H1 (cell line): ENCODE data around the gene CENPA. TPM values are rescaled to one million over a fixed set of nuclear protein-coding genes. Genes with fewer than 3 reads are reported as not detected.

Experiments
- CTCF ChIA-PET: fragments of 300-600 bp; sonication (Branson Sonifier 250); formaldehyde crosslinking; loops from one replicate; lab custom pipeline; 2021; ENCODE audit not compliant: partially characterized antibody; lab: Charles Lee
- POLR2A ChIA-PET: fragments of 300-600 bp; sonication (Branson Sonifier 250); formaldehyde crosslinking; loops from one replicate; lab custom pipeline; 2021; ENCODE audit warnings: inconsistent platforms; ENCODE audit not compliant: partially characterized antibody; lab: Charles Lee
- DNase-seq, 2 experiments: peaks; one replicate each; pipeline versions ENCODE4 v3.0.0 to v3.0.0-alpha.2; 2010 to 2022; ENCODE audit warnings: low spot score in 2 of 2, low read depth in 1 of 2, mixed read lengths in 1 of 2
- FAIRE-seq: peaks from 2 replicates; lab custom pipeline; 2011; peaks lifted over from hg19 to GRCh38; lab: Jason Lieb, UNC
- H2AFZ ChIP-seq: 2 replicates; pipeline ENCODE4 v1.8.1; 2012; ENCODE audit warnings: low read length, inconsistent platforms
- H2AK5ac ChIP-seq: 2 replicates; pipeline ENCODE4 v1.6.1; 2013; ENCODE audit warnings: low read depth, low read length
- H2BK120ac ChIP-seq: replicated peaks from 2 replicates; pipeline ENCODE3; 2013; ENCODE audit warnings: low read depth, low read length, inconsistent platforms
- H2BK12ac ChIP-seq: 2 replicates; pipeline ENCODE4 v1.6.1; 2013; ENCODE audit warnings: low read depth, low read length
- H2BK15ac ChIP-seq: 2 replicates; pipeline ENCODE4 v1.6.1; 2013; ENCODE audit warnings: low read length
- H2BK20ac ChIP-seq: 2 replicates; pipeline ENCODE4 v1.6.1; 2013; ENCODE audit warnings: low read length
- H2BK5ac ChIP-seq: 2 replicates; pipeline ENCODE4 v1.6.1; 2013; ENCODE audit warnings: low read depth, low read length
- H3K14ac ChIP-seq: 2 replicates; pipeline ENCODE4 v1.6.1; 2013; ENCODE audit warnings: inconsistent platforms; ENCODE audit not compliant: insufficient read length
- H3K18ac ChIP-seq: 2 replicates; pipeline ENCODE4 v1.6.1; 2013; ENCODE audit warnings: low read length; ENCODE audit errors: extremely low read depth
- H3K23ac ChIP-seq: 2 replicates; pipeline ENCODE4 v1.6.1; 2013; ENCODE audit warnings: inconsistent platforms; ENCODE audit not compliant: insufficient read length
- H3K23me2 ChIP-seq: 2 replicates; pipeline ENCODE4 v1.6.1; 2013; ENCODE audit warnings: low read depth, low read length
- H3K27ac ChIP-seq: 2 replicates; pipeline ENCODE4 v1.6.1; 2011; ENCODE audit warnings: low read depth, low read length, inconsistent platforms
- H3K27me3 ChIP-seq, 4 experiments: replicated peaks in 1 of 4; 1 replicate in 1 of 4; 2 replicates in 3 of 4; pipeline versions ENCODE4 v1.6.1 to v1.8.1; 2011 to 2013; ENCODE audit warnings: low read length in 3 of 4, mild to moderate bottlenecking in 3 of 4, inconsistent platforms in 2 of 4, mixed read lengths in 2 of 4, moderate library complexity in 1 of 4; ENCODE audit not compliant: control insufficient read depth in 3 of 4, insufficient read depth in 3 of 4; ENCODE audit errors: extremely low read depth in 1 of 4
- H3K36me3 ChIP-seq, 4 experiments: 2 replicates each; pipeline versions ENCODE4 v1.6.1 to v1.8.1; 2011 to 2013; ENCODE audit warnings: mild to moderate bottlenecking in 4 of 4, low read length in 3 of 4, moderate library complexity in 2 of 4, control low read depth in 1 of 4, inconsistent platforms in 1 of 4; ENCODE audit not compliant: insufficient read depth in 4 of 4, control insufficient read depth in 2 of 4
- H3K4ac ChIP-seq: replicated peaks from 2 replicates; pipeline ENCODE3; 2013; ENCODE audit warnings: low read length, low read depth, mixed read lengths, inconsistent platforms; ENCODE audit not compliant: insufficient read length
- H3K4me1 ChIP-seq, 4 experiments: replicated peaks in 1 of 4; 1 replicate in 1 of 4; 2 replicates in 3 of 4; pipeline versions ENCODE4 v1.6.1 to v1.8.1; 2011 to 2013; ENCODE audit warnings: low read length in 3 of 4, inconsistent platforms in 2 of 4, mixed read lengths in 1 of 4; ENCODE audit not compliant: insufficient read depth in 4 of 4, control insufficient read depth in 3 of 4
- H3K4me2 ChIP-seq, 2 experiments: 2 replicates each; pipeline versions ENCODE4 v1.6.1 to v1.8.1; 2011 to 2013; ENCODE audit warnings: low read depth in 2 of 2, low read length in 2 of 2, control low read depth in 1 of 2, inconsistent platforms in 1 of 2, mild to moderate bottlenecking in 1 of 2; ENCODE audit not compliant: insufficient read depth in 1 of 2
- H3K4me3 ChIP-seq, 4 experiments: fragments of 200-600, 300-600 bp in 1 of 4; sonication (generic), shearing (Covaris generic), sonication (Bioruptor Twin) in 1 of 4; 2 replicates each; pipeline versions ENCODE4 v1.5.1 to v1.8.1; 2011 to 2016; ENCODE audit warnings: low read length in 4 of 4, low read depth in 3 of 4, control low read depth in 2 of 4, inconsistent platforms in 2 of 4, mild to moderate bottlenecking in 2 of 4, mixed read lengths in 1 of 4, moderate library complexity in 1 of 4; ENCODE audit not compliant: insufficient read depth in 2 of 4; ENCODE audit errors: extremely low read depth in 1 of 4
- H3K56ac ChIP-seq: replicated peaks from 2 replicates; pipeline ENCODE3; 2013; ENCODE audit warnings: low read depth, mild to moderate bottlenecking, mixed read lengths, low read length, inconsistent platforms; ENCODE audit not compliant: insufficient read length
- H3K79me1 ChIP-seq: 2 replicates; pipeline ENCODE4 v1.6.1; 2013; ENCODE audit warnings: low read depth, low read length, control low read depth
- H3K79me2 ChIP-seq, 2 experiments: 2 replicates each; pipeline versions ENCODE4 v1.6.1 to v1.8.1; 2012 to 2013; ENCODE audit warnings: low read length in 2 of 2, mild to moderate bottlenecking in 2 of 2, inconsistent platforms in 1 of 2; ENCODE audit not compliant: insufficient read depth in 2 of 2, control insufficient read depth in 1 of 2
- H3K9ac ChIP-seq, 4 experiments: replicated peaks in 1 of 4; 1 replicate in 1 of 4; 2 replicates in 3 of 4; pipeline versions ENCODE4 v1.6.1 to v1.8.1; 2011 to 2013; ENCODE audit warnings: low read depth in 3 of 4, low read length in 3 of 4, control low read depth in 2 of 4, mild to moderate bottlenecking in 2 of 4, moderate library complexity in 2 of 4, inconsistent platforms in 1 of 4; ENCODE audit errors: extremely low read depth in 1 of 4
- H3K9me3 ChIP-seq, 2 experiments: 2 replicates each; pipeline versions ENCODE4 v1.6.1 to v1.8.1; 2012 to 2013; ENCODE audit warnings: mild to moderate bottlenecking in 2 of 2, moderate library complexity in 2 of 2, control low read depth in 1 of 2, inconsistent platforms in 1 of 2, low read depth in 1 of 2, low read length in 1 of 2, mixed read lengths in 1 of 2; ENCODE audit not compliant: insufficient read depth in 2 of 2
- H4K20me1 ChIP-seq, 2 experiments: replicated peaks in 1 of 2; 2 replicates each; pipeline versions ENCODE3 to v1.8.1; 2011 to 2013; ENCODE audit warnings: inconsistent platforms in 2 of 2, low read length in 2 of 2, mild to moderate bottlenecking in 1 of 2; ENCODE audit not compliant: insufficient read depth in 2 of 2, control insufficient read depth in 1 of 2
- H4K5ac ChIP-seq: 2 replicates; pipeline ENCODE4 v1.6.1; 2013; ENCODE audit warnings: low read length, low read depth, mixed read lengths, inconsistent platforms; ENCODE audit not compliant: insufficient read length
- H4K8ac ChIP-seq: 2 replicates; pipeline ENCODE4 v1.8.0; 2013; ENCODE audit warnings: mild to moderate bottlenecking, moderate library complexity, low read length, inconsistent platforms; ENCODE audit not compliant: insufficient read depth; ENCODE audit errors: extremely low read depth
- H4K91ac ChIP-seq: replicated peaks from 2 replicates; pipeline ENCODE3; 2013; ENCODE audit warnings: low read length, mixed read lengths, inconsistent platforms; ENCODE audit not compliant: insufficient read length
- SIX5 ChIP-seq: IDR thresholded peaks from 2 replicates; pipeline ENCODE4 v1.6.1; 2011; ENCODE audit warnings: mild to moderate bottlenecking, low read depth, low read length
- TBP ChIP-seq: IDR thresholded peaks from 2 replicates; pipeline ENCODE4 v1.6.1; 2011; ENCODE audit warnings: low read depth, low read length, improper control_type of control experiment
- WGBS, 2 experiments: shearing (Covaris generic) in 1 of 2; methylation state at CpG; one replicate each; pipeline versions ENCODE4 v1.1.6 to v1.1.7; 2013 to 2015; ENCODE audit warnings: low lambda C conversion rate in 2 of 2, mixed read lengths in 2 of 2, inconsistent platforms in 1 of 2, low coverage in 1 of 2, missing lambda C conversion rate in 1 of 2; ENCODE audit not compliant: insufficient replicate concordance in 2 of 2, insufficient coverage in 1 of 2, insufficient read length in 1 of 2; ENCODE audit errors: extremely low coverage in 1 of 2, missing lambda C conversion rate in 1 of 2; 5-methylcytosine and 5-hydroxymethylcytosine counted together
- polyA plus RNA-seq, 7 experiments: library from polyadenylated mRNA; depleted of rRNA in 3 of 7; stranded (reverse) in 5 of 7; unstranded in 2 of 7; fragments of >200 nt in 5 of 7; fragments of 200-250 nt in 2 of 7; gene quantifications; 1 replicate in 5 of 7; 2 replicates in 1 of 7; 4 replicates in 1 of 7; pipeline versions ENCODE4 v1.2.1 to v1.2.3, GENCODE V29; 2011 to 2013; ENCODE audit warnings: missing spikeins in 2 of 7, mixed read lengths in 2 of 7
- total RNA-seq: library from RNA; stranded (reverse); fragmentation: NEBNext Ultra II Directional; extraction: Animal tissue kit (Norgen Biotek cat#: 25700); gene quantifications from 2 replicates; pipeline ENCODE4 v1.2.1, GENCODE V29; 2021

Gene CENPA
- total and polyA plus RNA-seq, 2 of the 8 experiments (the other 6 are each of a cell fraction or from before 2014, with no cell fraction given), result 19.4 to 30.9 TPM

DNA sequence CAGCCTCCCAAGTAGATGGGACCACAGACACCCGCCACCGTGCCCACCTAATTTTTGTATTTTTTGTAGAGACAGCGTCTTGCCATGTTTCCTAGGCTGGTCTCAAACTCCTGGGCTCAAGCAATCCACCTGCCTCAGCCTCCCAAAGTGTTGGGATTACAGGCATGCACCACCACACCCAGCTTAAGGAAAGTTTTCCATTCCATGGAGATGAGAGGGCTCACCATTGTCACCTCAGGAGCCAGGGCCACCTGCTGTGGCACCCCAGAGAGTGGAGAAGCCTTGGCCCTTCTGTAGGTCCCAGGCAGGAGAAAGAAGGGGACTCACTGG, 17.1 kb upstream of the CENPA start:
- Histone ChIP-seq H3K14ac (no peak overlapping the region), H4K91ac (no peak overlapping the region), H3K56ac (no peak overlapping the region), H3K18ac (no peak overlapping the region), H2BK5ac (no peak overlapping the region), H2AK5ac (no peak overlapping the region), H3K23me2 (peaks cover 3% of the 10 kb centered on the region; the same call in 1 of the 2 replicates), H3K4ac (no peak overlapping the region), H4K20me1 (peaks cover 7 to 9% of the 10 kb centered on the region in 2 experiments), H3K27ac (no peak overlapping the region), H3K4me3 (no peak overlapping the region), H3K4me1 (peaks cover 0 to 9% (median 4%) of the 10 kb centered on the region in 4 experiments; a peak in 4 of 7 replicates), H3K4me2 (no peak overlapping the region), H3K9ac (no peak overlapping the region), H3K36me3 (no peaks in the 10 kb centered on the region), H3K79me2 (peaks cover 0 to 2% of the 10 kb centered on the region in 2 experiments; a peak in 1 of 4 replicates), H3K79me1 (peaks cover 3% of the 10 kb centered on the region; the same call in 1 of the 2 replicates)
- ChIA-PET POLR2A (interaction anchor here (0.8 to 1.8 kb wide), 4 partner anchors 9 to 22 kb away, joined by 3 to 6 read pairs (median 4); no protein-coding TSS in a partner anchor), CTCF (interaction anchor here (1.2 to 1.6 kb wide), 5 partner anchors 8 to 77 kb away, joined by 3 to 5 read pairs (median 3); no protein-coding TSS in a partner anchor)
- DNase-seq (no peak), FAIRE-seq (no peak)
- no peak for TF ChIP-seq TBP
- no peak for TF ChIP-seq SIX5
- TF ChIP-seq, all 59 proteins: peak for 0
- Histone ChIP-seq H3K23ac (no peak overlapping the region), H2BK20ac (no peak overlapping the region), H2BK15ac (no peak overlapping the region), H4K5ac (no peak overlapping the region), H2AFZ (no peak overlapping the region), H3K9me3 (no peaks in the 10 kb centered on the region), H3K27me3 (peaks cover 0 to 3% (median 0%) of the 10 kb centered on the region in 4 experiments; a peak in 2 of 7 replicates), H4K8ac (no peak overlapping the region), H2BK12ac (no peak overlapping the region), H2BK120ac (no peak overlapping the region)
- 87% methylated on average over 3 of the region's 3 CpGs; no CpG with 5 or more reads in 1 of the 2 experiments for WGBS, 2 experiments
